ENCODE data around the gene DGKB. TPM values are rescaled to one million over a fixed set of nuclear protein-coding genes. Genes with fewer than 3 reads are reported as not detected.
A peak's percentile ranks its signal among the peaks of the same experiment; 100 is the strongest.

DGKB gene
- total RNA-seq, 1 donor from 2014 or later = 0.30 TPM

DNA sequence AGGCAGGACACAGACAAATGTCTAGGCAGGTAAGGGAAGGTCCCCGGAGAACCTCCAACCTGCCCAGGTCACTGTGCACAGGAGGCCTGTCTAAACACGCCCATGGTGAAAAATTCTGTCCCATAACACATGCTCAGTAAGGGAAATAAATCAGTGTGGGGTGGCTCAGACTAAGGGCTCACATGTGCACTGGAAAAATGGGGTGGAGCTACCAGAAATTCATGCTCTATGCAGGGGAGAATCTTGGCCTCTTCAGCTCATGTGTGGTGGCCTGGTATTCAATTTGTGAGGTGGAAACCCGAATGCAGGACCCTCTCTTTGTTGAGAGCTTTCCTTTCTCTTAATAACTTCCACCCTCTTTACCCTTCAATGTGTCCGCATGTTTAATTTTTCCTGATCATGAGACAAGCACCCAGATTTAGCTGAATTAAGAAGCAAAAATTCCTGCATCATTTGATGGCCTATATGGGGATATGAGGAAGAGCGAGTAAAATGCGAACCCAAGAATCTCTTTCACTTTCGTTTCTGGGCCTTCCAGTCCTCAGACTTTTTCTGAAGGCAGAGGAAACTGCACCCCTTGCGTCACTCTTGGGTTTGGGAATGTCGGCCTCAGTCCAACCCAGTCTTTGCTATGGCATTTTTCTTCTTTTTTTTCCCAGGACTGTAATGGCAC is 163.2 kb downstream of the DGKB start:
- no peak overlapping the region for H3K27ac ChIP-seq (replicated peaks)
- H3K9me3 ChIP-seq (replicated peaks) = peaks cover 54% of the 10 kb centered on the region
- H3K36me3 ChIP-seq = peaks cover 3% of the 10 kb centered on the region
- TF ChIP-seq, protein P1, sequence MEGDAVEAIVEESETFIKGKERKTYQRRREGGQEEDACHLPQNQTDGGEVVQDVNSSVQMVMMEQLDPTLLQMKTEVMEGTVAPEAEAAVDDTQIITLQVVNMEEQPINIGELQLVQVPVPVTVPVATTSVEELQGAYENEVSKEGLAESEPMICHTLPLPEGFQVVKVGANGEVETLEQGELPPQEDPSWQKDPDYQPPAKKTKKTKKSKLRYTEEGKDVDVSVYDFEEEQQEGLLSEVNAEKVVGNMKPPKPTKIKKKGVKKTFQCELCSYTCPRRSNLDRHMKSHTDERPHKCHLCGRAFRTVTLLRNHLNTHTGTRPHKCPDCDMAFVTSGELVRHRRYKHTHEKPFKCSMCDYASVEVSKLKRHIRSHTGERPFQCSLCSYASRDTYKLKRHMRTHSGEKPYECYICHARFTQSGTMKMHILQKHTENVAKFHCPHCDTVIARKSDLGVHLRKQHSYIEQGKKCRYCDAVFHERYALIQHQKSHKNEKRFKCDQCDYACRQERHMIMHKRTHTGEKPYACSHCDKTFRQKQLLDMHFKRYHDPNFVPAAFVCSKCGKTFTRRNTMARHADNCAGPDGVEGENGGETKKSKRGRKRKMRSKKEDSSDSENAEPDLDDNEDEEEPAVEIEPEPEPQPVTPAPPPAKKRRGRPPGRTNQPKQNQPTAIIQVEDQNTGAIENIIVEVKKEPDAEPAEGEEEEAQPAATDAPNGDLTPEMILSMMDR (IDR thresholded peaks at IDR 0.05; ENCODE audit: borderline replicate concordance) = no peak
- intact Hi-C loops (cut with micrococcal nuclease) = no loop called here
- DNase-seq = no peak
- no peaks in the 10 kb centered on the region for H3K4me1 ChIP-seq
- H3K4me3 ChIP-seq = no peak overlapping the region
- H3K27me3 ChIP-seq (ENCODE audit: low read depth) = no peaks in the 10 kb centered on the region

DNA sequence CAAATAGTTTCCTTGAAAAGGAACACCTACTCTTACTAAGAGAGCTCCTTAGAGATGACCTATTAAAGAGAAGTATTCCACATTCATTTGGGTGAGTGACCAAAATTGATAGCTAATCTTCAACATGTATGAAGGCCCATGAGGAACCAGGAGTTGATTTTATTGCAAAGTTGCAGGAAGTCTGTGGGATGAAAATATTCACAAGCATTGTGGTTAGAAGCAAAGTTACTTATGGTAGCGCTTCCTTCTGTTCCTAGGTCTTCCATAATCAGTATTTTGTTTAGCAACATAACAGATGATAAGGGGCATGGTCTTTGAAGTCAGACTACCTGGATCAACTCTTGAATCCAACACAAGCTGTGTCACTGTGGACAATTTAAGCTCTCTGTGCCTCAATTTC is 164.5 kb downstream of the DGKB start:
- no peak overlapping the region for H3K27ac ChIP-seq (replicated peaks)
- no peak for DNase-seq
- intact Hi-C loops (cut with micrococcal nuclease) = no loop called here
- H3K4me1 ChIP-seq = no peaks in the 10 kb centered on the region
- H3K9me3 ChIP-seq (replicated peaks) = peaks cover 42% of the 10 kb centered on the region
- no peaks in the 10 kb centered on the region for H3K27me3 ChIP-seq (ENCODE audit: low read depth)
- TF ChIP-seq, protein P1 (IDR thresholded peaks at IDR 0.05; ENCODE audit: borderline replicate concordance) = no peak
- H3K4me3 ChIP-seq = no peak overlapping the region
- H3K36me3 ChIP-seq = peaks cover 1% of the 10 kb centered on the region

DNA sequence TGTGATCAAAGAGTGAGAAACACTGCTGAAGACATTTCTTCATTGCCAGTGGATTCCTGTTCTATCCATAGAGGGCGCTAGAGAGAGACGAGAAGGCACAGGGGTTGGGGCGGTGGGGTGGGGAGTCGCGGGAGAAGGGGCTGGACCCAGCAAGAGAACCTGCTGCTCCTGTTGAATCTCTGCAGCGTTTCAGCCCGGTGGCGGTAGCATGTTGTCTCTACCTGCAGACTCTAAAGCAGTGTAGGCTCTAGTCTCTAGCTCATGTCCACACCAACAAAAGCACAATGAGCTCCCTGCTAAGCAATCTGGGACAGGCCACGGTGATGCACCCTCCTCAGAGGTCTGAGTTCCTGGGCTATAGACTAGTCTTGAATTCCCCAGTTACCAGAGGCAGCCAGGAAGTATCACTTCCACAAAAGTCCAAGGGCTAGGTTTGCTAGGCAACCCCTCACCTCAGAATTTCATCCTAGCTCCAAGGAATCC is 167.7 kb downstream of the DGKB start:
- intact Hi-C loops (cut with micrococcal nuclease) = no loop called here
- no peak for DNase-seq

DNA sequence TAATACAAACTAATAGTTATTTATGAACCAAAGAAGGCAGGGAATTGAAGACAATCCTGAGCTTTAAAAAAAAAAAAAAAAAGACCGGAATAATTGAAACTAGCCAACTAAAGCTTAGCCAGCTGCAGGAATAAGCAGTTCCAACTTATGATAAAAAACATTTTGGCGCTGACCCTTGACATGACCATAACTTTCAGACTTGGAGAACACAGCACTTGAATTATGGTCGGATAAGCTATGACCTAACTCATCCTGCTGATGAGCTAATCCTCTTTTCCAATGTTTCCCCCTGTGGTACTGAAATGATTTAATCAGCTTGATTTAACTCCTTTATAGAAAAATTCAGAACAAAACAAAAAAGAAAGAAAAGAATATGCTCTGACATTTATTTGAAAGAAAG is 181.8 kb downstream of the DGKB start:
- intact Hi-C loops (cut with micrococcal nuclease) = no loop called here
- H3K36me3 ChIP-seq = no peaks in the 10 kb centered on the region

More for the DNA sequence above, 167.7 kb downstream of the DGKB start:
- TF ChIP-seq, protein P1 (IDR thresholded peaks at IDR 0.05; ENCODE audit: borderline replicate concordance) = peak; percentile 48
- H3K4me3 ChIP-seq = no peak overlapping the region
- H3K36me3 ChIP-seq = no peaks in the 10 kb centered on the region
- H3K27ac ChIP-seq (replicated peaks) = no peak overlapping the region
- H3K27me3 ChIP-seq (ENCODE audit: low read depth) = no peaks in the 10 kb centered on the region
- no peaks in the 10 kb centered on the region for H3K4me1 ChIP-seq
- H3K9me3 ChIP-seq (replicated peaks) = peaks cover 9% of the 10 kb centered on the region

DNA sequence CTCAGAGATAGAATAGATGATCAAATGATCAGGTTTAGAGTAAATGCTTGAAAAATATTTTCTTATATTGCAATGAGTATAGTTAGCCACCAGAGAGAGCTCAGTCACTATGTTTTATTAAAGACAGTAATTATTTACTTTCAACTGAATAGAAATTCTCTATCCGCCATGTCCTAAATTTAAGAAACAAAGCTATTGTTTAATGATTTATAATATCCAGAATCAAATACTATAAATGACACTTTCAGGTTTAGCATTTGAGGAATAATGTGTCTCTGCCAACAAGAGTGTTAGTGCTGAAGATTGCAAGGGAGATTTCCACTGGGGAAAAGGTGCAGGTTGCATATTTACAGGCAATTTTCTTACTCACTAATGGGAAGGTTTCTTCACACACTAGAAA is 184.7 kb downstream of the DGKB start:
- TF ChIP-seq, protein P1 (IDR thresholded peaks at IDR 0.05; ENCODE audit: borderline replicate concordance) = peak; percentile 73
- Histone ChIP-seq H3K27me3 (ENCODE audit: low read depth) (no peaks in the 10 kb centered on the region), H3K27ac (replicated peaks) (no peak overlapping the region), H3K36me3 (no peaks in the 10 kb centered on the region), H3K4me1 (no peaks in the 10 kb centered on the region), H3K9me3 (replicated peaks) (no peaks in the 10 kb centered on the region), H3K4me3 (no peak overlapping the region)
- no peak for DNase-seq
- intact Hi-C loops (cut with micrococcal nuclease) = loop anchor here (5.0 kb wide), 1 partner anchor 299 kb away; no protein-coding TSS in a partner anchor

More for the DNA sequence above, 181.8 kb downstream of the DGKB start:
- Histone ChIP-seq H3K4me1 (no peaks in the 10 kb centered on the region), H3K4me3 (no peak overlapping the region), H3K27ac (replicated peaks) (no peak overlapping the region), H3K27me3 (ENCODE audit: low read depth) (no peaks in the 10 kb centered on the region), H3K9me3 (replicated peaks) (no peaks in the 10 kb centered on the region)
- DNase-seq = no peak
- TF ChIP-seq, protein P1 (IDR thresholded peaks at IDR 0.05; ENCODE audit: borderline replicate concordance) = no peak

Measured in left ventricle myocardium inferior (tissue), 1 donor.